GM23338 (cell line): ENCODE measurements around the gene ZCCHC12.

Experiments
- CREB1 ChIP-seq: fragments of 250-450 bp; sonication (Bioruptor Pico); IDR thresholded peaks from 2 replicates; pipeline ENCODE4 v1.5.0; 2020; ENCODE audit warnings: low read depth, mild to moderate bottlenecking, moderate library complexity
- EZH2 ChIP-seq: fragments of 200-600 bp; sonication (generic); IDR thresholded peaks from one replicate; pipeline ENCODE4 v1.8.0; 2017; ENCODE audit warnings: antibody characterized with exemption, mild to moderate bottlenecking, low read depth; ENCODE audit not compliant: unreplicated experiment
- EZH2phosphoT487 ChIP-seq: fragments of 200-600 bp; sonication (generic); IDR thresholded peaks from one replicate; pipeline ENCODE4 v1.8.1; 2018; ENCODE audit warnings: antibody characterized with exemption; ENCODE audit not compliant: unreplicated experiment
- POLR2AphosphoS5 ChIP-seq: IDR thresholded peaks from 2 replicates; pipeline ENCODE4 v1.6.1; 2016; ENCODE audit warnings: antibody characterized with exemption, low read depth
- TF ChIP-seq, protein P1 (sequence below), 2 experiments: fragments of 200-600 bp in 1 of 2; sonication (generic) in 1 of 2; conservative IDR thresholded peaks; 2 replicates each; pipeline versions ENCODE4 v1.5.1 to v1.6.1; 2016 to 2017; ENCODE audit warnings: antibody characterized with exemption in 2 of 2, low read depth in 2 of 2, mild to moderate bottlenecking in 2 of 2, moderate library complexity in 1 of 2
- TF ChIP-seq, protein P2 (sequence below): IDR thresholded peaks from one replicate; pipeline ENCODE4 v1.6.1; 2018; ENCODE audit warnings: antibody characterized with exemption; ENCODE audit not compliant: unreplicated experiment

DNA sequence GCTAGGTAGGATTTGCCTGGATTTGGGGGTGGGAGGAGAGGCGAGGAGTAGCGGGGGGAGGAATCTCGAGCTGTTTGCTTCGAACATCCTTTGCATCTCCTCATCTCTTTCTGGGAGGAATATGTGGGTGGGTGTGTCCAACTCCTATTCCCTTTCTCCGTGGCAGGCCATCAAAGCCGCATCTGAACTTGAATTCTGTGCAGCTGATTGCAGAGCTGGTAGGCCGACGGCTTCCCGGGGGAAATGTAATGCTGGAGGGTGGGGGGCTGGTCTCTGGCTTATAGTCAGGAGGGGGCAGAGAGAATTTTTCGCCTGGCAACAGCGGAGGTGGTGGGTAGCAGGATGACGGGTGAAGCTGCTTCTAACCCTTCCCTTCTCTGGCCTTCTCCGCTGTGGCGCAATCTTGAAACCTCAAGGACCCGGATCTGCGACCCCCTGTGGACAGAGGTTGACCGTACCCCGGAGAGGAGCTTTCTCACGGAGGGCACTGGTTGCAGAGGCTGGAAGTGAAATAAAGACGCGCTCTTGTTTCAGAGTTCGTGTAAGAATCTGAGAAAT, 628 bp downstream of the ZCCHC12 start:
- TF ChIP-seq, protein P1, sequence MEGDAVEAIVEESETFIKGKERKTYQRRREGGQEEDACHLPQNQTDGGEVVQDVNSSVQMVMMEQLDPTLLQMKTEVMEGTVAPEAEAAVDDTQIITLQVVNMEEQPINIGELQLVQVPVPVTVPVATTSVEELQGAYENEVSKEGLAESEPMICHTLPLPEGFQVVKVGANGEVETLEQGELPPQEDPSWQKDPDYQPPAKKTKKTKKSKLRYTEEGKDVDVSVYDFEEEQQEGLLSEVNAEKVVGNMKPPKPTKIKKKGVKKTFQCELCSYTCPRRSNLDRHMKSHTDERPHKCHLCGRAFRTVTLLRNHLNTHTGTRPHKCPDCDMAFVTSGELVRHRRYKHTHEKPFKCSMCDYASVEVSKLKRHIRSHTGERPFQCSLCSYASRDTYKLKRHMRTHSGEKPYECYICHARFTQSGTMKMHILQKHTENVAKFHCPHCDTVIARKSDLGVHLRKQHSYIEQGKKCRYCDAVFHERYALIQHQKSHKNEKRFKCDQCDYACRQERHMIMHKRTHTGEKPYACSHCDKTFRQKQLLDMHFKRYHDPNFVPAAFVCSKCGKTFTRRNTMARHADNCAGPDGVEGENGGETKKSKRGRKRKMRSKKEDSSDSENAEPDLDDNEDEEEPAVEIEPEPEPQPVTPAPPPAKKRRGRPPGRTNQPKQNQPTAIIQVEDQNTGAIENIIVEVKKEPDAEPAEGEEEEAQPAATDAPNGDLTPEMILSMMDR (conservative IDR thresholded peaks at IDR 0.05; ENCODE audit: low read depth in 2 of 2), result peak in 1 of 2 experiments; percentile 16; a peak in 1 of 4 replicates
- no peak for TF ChIP-seq POLR2AphosphoS5
- TF ChIP-seq EZH2, result no peak
- TF ChIP-seq CREB1 (CRISPR knock-in tag), result no peak
- TF ChIP-seq, protein P2, sequence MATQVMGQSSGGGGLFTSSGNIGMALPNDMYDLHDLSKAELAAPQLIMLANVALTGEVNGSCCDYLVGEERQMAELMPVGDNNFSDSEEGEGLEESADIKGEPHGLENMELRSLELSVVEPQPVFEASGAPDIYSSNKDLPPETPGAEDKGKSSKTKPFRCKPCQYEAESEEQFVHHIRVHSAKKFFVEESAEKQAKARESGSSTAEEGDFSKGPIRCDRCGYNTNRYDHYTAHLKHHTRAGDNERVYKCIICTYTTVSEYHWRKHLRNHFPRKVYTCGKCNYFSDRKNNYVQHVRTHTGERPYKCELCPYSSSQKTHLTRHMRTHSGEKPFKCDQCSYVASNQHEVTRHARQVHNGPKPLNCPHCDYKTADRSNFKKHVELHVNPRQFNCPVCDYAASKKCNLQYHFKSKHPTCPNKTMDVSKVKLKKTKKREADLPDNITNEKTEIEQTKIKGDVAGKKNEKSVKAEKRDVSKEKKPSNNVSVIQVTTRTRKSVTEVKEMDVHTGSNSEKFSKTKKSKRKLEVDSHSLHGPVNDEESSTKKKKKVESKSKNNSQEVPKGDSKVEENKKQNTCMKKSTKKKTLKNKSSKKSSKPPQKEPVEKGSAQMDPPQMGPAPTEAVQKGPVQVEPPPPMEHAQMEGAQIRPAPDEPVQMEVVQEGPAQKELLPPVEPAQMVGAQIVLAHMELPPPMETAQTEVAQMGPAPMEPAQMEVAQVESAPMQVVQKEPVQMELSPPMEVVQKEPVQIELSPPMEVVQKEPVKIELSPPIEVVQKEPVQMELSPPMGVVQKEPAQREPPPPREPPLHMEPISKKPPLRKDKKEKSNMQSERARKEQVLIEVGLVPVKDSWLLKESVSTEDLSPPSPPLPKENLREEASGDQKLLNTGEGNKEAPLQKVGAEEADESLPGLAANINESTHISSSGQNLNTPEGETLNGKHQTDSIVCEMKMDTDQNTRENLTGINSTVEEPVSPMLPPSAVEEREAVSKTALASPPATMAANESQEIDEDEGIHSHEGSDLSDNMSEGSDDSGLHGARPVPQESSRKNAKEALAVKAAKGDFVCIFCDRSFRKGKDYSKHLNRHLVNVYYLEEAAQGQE, result no peak
- no peak for TF ChIP-seq EZH2phosphoT487
